Head of caudate nucleus (tissue), 42 donors: ENCODE measurements around the gene MAFG.
A peak's percentile ranks its signal among the peaks of the same experiment; 100 is the strongest.

Experiments used
- DNase-seq, 42 donors: peaks; one replicate each; pipeline versions ENCODE4 v3.0.0 to v3.0.0-alpha.2; 2020 to 2021; ENCODE audit warnings: mixed read lengths in 7 of 42
- intact Hi-C: fragments of 100-400 bp; cut with DNase I; formaldehyde crosslinking; loops from one replicate; pipeline ENCODE4 v1.15.0; 2022

The MAFG gene

DNA sequence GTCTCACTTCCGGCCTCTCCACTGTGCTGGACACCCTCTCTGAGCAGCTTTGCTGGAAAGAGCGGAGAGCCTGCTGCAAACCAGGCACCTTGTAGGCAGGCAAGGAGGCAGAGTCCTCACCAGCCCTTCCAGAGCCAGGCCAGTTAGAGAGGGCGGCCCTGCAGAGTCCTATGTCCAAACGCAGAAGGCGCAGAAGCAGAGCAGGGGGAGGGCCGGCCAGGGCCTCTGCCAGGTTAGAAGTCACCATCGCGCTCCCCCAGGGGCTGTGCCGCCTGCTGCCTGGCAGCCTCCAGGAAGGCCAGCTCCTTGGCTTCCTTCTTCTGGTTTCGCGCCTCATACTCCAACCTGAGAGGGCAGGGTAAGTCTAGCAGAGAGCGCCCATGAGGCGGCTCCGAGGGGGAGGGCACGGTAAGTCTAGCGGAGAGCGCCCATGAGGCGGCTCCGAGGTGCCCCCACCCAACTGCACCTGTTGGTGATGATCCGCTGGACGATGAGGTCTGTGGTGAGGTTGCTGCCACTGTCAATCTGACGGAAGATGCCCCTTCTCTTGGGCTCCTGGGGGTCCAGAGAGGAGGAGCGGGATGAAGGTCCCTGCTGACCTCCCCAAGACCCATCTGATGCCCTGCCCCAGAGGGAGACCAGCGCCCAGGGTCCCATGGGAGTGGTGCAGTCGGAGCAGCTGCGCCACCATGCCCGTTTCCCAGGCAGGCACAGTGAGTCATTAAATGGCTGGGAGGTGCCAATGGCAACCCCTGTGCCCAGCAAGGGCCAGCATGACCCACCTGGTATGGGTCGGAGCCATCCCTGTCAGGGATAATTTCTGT lies 22.7 kb downstream of the MAFG start:
- intact Hi-C loops, result no loop called here
- DNase-seq, result no peak

DNA sequence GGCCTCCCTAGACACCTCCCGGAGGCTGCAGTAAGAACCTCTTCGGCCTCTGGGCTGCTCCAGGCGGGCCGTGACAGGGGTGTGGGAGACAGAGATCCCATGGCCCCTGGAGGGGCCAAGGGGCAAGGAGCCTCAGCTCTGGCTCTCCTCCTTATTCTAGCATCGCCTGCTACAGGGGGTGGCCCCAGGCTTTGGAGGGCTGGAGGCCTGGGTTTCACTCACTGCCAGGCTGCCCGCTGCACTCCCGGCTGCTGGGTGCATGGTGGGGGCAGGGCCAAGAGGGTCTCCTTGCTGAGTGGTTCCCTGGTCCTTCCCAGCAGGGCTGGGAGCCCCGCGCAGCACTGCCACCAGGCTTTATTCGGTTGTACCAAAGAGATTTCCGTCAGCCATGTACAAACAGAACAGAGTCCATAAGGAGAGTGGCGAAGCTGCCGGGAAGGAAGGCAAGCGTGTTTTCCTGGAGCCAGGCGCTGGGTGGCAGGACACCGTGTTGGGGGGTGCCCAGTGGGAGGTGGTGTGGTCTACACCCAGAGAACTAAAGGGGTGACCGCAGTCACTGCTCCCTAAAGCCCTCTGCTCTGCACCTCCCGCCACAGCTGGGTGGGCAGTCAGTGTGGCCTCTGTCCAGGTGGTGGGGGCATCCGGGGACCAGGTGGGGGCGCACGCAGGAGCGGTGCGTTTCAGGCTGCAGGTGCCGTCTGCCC lies 23.5 kb downstream of the MAFG start:
- intact Hi-C loops, result no loop called here
- DNase-seq, result no peak

DNA sequence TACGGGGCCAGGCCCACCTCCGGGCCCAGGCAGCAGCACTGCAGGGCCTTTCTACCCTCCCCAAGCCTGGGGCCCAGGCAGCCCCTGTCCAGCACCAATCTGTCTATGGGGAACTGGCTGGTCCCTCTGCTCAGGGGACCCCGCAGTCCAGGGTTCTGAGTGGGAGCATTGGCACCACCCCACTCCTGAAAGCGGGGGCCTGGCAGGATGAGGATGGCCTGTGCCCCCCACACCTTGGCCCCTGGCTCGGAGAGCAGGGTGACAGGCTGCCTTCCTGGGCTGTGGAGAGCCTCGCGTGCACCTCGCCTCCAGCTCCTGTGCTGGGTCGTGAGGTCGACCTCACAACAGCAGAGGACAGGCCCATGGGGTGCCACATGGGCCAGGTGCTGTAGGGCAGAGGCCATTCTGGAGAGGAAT lies 24.1 kb downstream of the MAFG start:
- DNase-seq, result no peak
- intact Hi-C loops, result no loop called here

GRCh38 chr17:81902653-81903414 lies 24.7 kb downstream of the MAFG start:
- DNase-seq, result peak in 1 of 42 donors; percentile 18
- intact Hi-C loops, result no loop called here

GRCh38 chr17:81902023-81902652 lies 25.4 kb downstream of the MAFG start, which contains the start of gene NPB:
NPB (plus strand) TSS chr17:81902238; CDS start chr17:81902278, 40 bp downstream.
- intact Hi-C loops, result no loop called here

DNA sequence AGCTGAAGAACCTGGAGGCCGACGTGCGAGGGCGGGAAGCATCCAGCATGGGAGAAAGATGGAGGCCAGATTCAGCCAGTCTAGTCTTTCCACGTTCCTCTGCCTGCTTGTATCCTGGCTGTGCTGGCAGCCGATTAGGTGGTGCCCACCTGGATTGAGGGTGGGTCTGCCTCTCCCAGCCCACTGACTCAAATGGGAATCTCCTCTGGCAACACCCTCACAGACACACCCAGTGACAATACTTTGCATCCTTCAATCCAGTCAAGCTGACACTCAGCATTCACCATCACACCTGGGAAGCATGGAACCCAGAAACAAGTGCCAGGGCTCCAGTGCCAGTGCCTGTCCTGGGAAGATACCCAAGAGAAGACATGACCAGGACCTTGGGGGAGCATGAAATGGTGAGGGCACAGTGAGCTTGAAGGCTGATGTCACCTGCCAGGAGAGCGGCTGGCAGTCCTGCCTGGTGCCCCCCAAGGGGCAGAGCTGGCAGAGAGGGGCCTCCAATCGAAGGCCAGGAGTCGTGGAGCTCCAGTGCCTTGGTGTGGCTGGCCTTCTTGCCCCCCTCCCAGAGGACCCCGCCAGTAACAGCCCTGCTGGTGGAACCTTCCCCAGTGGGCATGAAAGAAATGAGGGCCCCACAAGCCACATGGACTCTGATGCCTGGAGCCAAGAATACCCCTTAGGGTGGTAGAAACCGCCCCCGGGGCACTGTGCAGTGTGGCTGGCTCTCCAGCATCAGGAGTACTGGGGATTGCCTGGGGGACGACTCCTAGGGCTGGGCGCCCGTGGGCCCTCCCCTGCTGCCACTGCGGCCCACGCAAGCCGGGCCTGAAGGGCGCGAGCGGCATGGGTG lies 26.1 kb downstream of the MAFG start:
- intact Hi-C loops, result no loop called here
- no peak for DNase-seq

More at GRCh38 chr17:81902023-81902652, 25.4 kb downstream of the MAFG start, which contains the start of gene NPB:
- DNase-seq, result peak in 22 of 42 donors; percentile 27 to 69 (median 42)

GRCh38 chr17:81900181-81900820 lies 27.2 kb downstream of the MAFG start:
- DNase-seq, result no peak
- intact Hi-C loops, result no loop called here

DNA sequence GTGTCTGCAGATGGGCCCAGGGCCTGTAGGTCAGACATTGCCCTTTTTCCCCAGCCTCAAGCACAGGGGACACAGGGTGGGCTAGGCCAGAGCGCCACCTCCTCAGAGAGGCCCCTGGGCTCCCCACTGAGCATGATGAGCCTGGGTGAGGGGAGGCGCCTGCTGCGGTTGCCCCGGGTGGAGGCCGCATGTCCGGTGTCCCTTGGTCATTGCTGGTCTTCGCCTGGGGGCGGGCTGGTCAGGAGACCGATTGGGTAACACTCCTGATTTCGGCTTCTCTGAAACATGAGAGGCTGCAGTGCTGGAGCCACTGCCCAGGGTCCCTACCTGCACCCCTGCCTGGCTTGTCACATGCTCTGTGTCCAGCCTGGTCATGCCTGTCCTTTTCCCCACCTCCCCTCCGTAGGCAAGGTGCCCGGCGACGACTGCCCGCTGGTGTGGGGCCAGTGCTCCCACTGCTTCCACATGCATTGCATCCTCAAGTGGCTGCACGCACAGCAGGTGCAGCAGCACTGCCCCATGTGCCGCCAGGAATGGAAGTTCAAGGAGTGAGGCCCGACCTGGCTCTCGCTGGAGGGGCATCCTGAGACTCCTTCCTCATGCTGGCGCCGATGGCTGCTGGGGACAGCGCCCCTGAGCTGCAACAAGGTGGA lies 27.9 kb downstream of the MAFG start:
- no peak for DNase-seq
- intact Hi-C loops, result no loop called here

DNA sequence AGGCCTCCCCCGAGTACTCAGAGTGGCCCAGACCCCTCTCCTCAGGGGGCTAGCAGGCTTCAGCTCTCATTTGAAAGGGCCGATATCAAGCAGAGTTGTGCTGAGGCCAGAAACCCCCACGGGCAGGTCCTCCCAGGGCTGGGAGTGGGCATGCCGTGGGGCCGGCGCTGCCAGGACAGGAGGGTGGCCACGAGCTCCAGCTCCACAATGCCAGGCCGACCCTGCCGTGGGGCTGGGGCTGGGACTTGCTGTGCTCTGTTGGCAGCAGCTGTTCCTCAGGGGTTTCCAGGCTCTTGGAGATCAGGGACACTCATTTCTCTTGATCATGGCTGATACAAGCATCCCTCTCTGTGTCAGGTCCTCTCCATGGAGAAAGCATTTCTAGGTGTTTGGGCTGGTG lies 28.6 kb downstream of the MAFG start:
- intact Hi-C loops, result no loop called here
- DNase-seq, result no peak

GRCh38 chr17:81898029-81898866 lies 29.3 kb downstream of the MAFG start:
- intact Hi-C loops, result no loop called here
- peak in 1 of 42 donors; percentile 32 for DNase-seq

- no peak for DNase-seq
- intact Hi-C loops, result no loop called here
Observed at GRCh38 chr17:81895400-81895799, 32.1 kb downstream of the MAFG start.

GRCh38 chr17:81891303-81891552 lies 36.3 kb downstream of the MAFG start:
- DNase-seq, result no peak
- intact Hi-C loops, result no loop called here

- intact Hi-C loops, result no loop called here
- DNase-seq, result no peak
Observed at GRCh38 chr17:81890447-81891302, 36.9 kb downstream of the MAFG start.

GRCh38 chr17:81889602-81890001 lies 37.9 kb downstream of the MAFG start:
- no peak for DNase-seq
- intact Hi-C loops, result no loop called here

DNA sequence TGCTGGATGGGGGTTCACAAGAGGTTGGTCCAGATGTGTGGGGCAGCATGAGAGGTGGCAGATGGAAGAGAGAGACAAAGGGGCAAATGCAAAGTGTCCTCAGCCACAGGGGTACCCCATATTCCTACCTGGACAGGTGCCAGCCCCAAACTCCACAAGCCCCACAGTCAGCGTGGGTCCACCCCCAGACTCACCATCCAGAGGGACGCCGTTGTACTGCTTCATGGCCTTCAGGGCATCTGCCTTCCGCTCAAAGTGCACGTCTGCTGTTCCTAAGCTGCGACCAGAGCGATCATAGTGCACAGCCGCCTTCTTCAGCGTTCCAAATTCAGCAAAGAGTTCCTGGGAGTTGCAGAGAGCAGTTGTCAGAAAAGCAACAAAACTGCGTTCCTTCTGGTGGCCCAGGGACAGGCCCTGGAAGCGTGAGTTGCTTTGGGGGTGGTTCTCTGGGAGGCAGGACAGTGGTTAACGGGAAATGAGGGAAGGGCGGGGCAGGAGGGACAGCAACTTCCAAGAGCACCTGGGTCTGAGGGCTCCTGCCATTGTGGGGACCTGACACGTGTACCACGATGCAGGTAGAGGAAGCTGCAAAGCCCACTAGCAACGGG lies 38.4 kb downstream of the MAFG start:
- DNase-seq, result no peak
- intact Hi-C loops, result no loop called here
